Spleen (tissue), 13 donors: ENCODE measurements around the gene BMP3. TPM values are rescaled to one million over a fixed set of nuclear protein-coding genes. Genes with fewer than 3 reads are reported as not detected.

Experiments used
- DNase-seq: peaks from one replicate; pipeline ENCODE4 v3.0.0-alpha.2; 2020
- H3K27ac ChIP-seq, 8 donors: fragments of 200-600 bp; sonication (generic) in 7 of 8; 1 replicate in 4 of 8; 2 replicates in 4 of 8; pipeline versions ENCODE4 v1.5.0 to v1.8.0; 2016 to 2021; ENCODE audit warnings: inconsistent platforms in 4 of 8, mild to moderate bottlenecking in 4 of 8, moderate library complexity in 1 of 8
- H3K27me3 ChIP-seq, 7 donors: fragments of 200-600 bp; sonication (generic) in 6 of 7; replicated peaks in 1 of 7; 1 replicate in 4 of 7; 2 replicates in 3 of 7; pipeline versions ENCODE4 v1.5.0 to v1.8.0; 2016 to 2021; ENCODE audit warnings: inconsistent platforms in 3 of 7, mild to moderate bottlenecking in 1 of 7
- H3K36me3 ChIP-seq, 6 donors: fragments of 200-600 bp; sonication (generic) in 5 of 6; 1 replicate in 4 of 6; 2 replicates in 2 of 6; pipeline versions ENCODE4 v1.5.0 to v1.8.0; 2016 to 2021; ENCODE audit warnings: inconsistent platforms in 2 of 6
- H3K4me1 ChIP-seq, 6 donors: fragments of 200-600 bp; sonication (generic) in 5 of 6; 1 replicate in 3 of 6; 2 replicates in 3 of 6; pipeline versions ENCODE4 v1.5.0 to v1.8.0; 2016 to 2021; ENCODE audit warnings: inconsistent platforms in 3 of 6
- H3K4me3 ChIP-seq, 8 donors: fragments of 200-600 bp; sonication (generic) in 7 of 8; 1 replicate in 4 of 8; 2 replicates in 4 of 8; pipeline versions ENCODE4 v1.5.0 to v1.8.0; 2016 to 2021; ENCODE audit warnings: inconsistent platforms in 4 of 8, mild to moderate bottlenecking in 4 of 8, moderate library complexity in 2 of 8
- H3K9me3 ChIP-seq, 8 donors: fragments of 200-600 bp; sonication (generic) in 7 of 8; 1 replicate in 4 of 8; 2 replicates in 4 of 8; pipeline versions ENCODE4 v1.5.0 to v1.8.0; 2016 to 2021; ENCODE audit warnings: inconsistent platforms in 4 of 8
- CTCF ChIP-seq, 11 experiments: fragments of 200-600 bp in 7 of 11; fragments of 450-650 bp in 4 of 11; sonication (generic) in 4 of 11; IDR thresholded peaks in 8 of 11; conservative IDR thresholded peaks in 3 of 11; 1 replicate in 7 of 11; 2 replicates in 4 of 11; pipeline versions ENCODE4 v1.4.0 to v1.8.0; 2016 to 2021; ENCODE audit warnings: antibody characterized with exemption in 11 of 11, inconsistent platforms in 4 of 11, mild to moderate bottlenecking in 1 of 11
- POLR2A ChIP-seq, 3 donors: fragments of 450-650 bp; IDR thresholded peaks; one replicate each; pipeline ENCODE4 v1.5.1; 2017; ENCODE audit warnings: antibody characterized with exemption in 3 of 3, mild to moderate bottlenecking in 1 of 3
- POLR2AphosphoS5 ChIP-seq, 3 donors: sonication (generic); formaldehyde crosslinking; IDR thresholded peaks; one replicate each; pipeline ENCODE4 v1.5.1; 2017; ENCODE audit warnings: antibody characterized with exemption in 3 of 3
- WGBS, 5 donors: extraction: QIAGEN DNeasy Blood & Tissue Kit in 3 of 5; methylation state at CpG; one replicate each; pipeline versions ENCODE4 v1.1.5 to v1.1.7; 2013 to 2018; 5-methylcytosine and 5-hydroxymethylcytosine counted together
- intact Hi-C: fragments of 100-400 bp; cut with DNase I; formaldehyde crosslinking; loops from one replicate; pipeline ENCODE4 v1.15.0; 2023; ENCODE audit warnings: low total_unique reads
- long read RNA-seq, 2 donors: transcript quantifications; one replicate each; lab custom pipeline, GENCODE V29; 2026
- polyA plus RNA-seq, 3 donors: library from polyadenylated mRNA; stranded (reverse); fragments of 200-250 nt; gene quantifications; one replicate each; pipeline ENCODE4 v1.2.1, GENCODE V29; 2013
- total RNA-seq, 7 donors: library from RNA; depleted of rRNA in 3 of 7; stranded (reverse); fragments of >200 nt in 3 of 7; fragmentation: NEBNext Ultra II Directional in 4 of 7; extraction: Animal tissue kit (Norgen Biotek cat#: 25700) in 4 of 7; gene quantifications; one replicate each; pipeline versions ENCODE4 v1.1.0 to v1.2.1, GENCODE V29; 2016 to 2021
- donor health status: healthy with polysubstance abuse.
- donor health status: DM: no; HTN: no; CAD: no; lungs with moderate emphysema.
- donor health status: DM: no; HTN: no; CAD: no.
- donor health status: Bipolar disorder and iron deficiency.
- donor health status: healthy.
- donor health status: DM: no; HTN: no; CAD: no.
- donor health status: DM: yes; HTN: yes; CAD: no.

BMP3 gene
- under 1 TPM in 5 of 7 donors, not detected in 2; 0.06 to 0.33 (median 0.23) TPM for total RNA-seq
- polyA plus RNA-seq = under 1 TPM in 2 of 3 donors, not detected in 1; 0.10 to 0.27 TPM
- long read RNA-seq, donor 1 = 0 reads
- long read RNA-seq, donor 2 = 0 reads

- intact Hi-C loops = loop anchor here (5.0 kb wide), 1 partner anchor 673 kb away; no protein-coding TSS in a partner anchor
- Histone ChIP-seq H3K4me1 (peaks cover 7 to 23% (median 13%) of the 10 kb centered on the region in 6 donors), H3K4me3 (peak within 1 kb of the TSS in 7 of 8 donors; percentile 24 to 66 (median 37)), H3K27me3 (peaks cover 4 to 80% (median 28%) of the 10 kb centered on the region in 7 donors), H3K36me3 (no peaks in the 10 kb centered on the region), H3K9me3 (no peaks in the 10 kb centered on the region), H3K27ac (no peak within 1 kb of the TSS)
- TF ChIP-seq CTCF (IDR thresholded peaks at IDR 0.05 in 8 of 11, conservative IDR thresholded peaks at IDR 0.05 in 3 of 11) = no peak
- TF ChIP-seq POLR2AphosphoS5 (IDR thresholded peaks at IDR 0.05) = no peak
- TF ChIP-seq POLR2A (IDR thresholded peaks at IDR 0.05) = no peak
- 1 to 6% (median 1%) methylated on average over 41 to 43 of the region's 43 CpGs for WGBS, 5 donors
- DNase-seq = peak; percentile 73
Measured at GRCh38 chr4:81030061-81030980, at the start of gene BMP3. BMP3 (plus strand) TSS chr4:81030708; CDS start chr4:81031285, 577 bp downstream.

GRCh38 chr4:80986011-80986410, 44.5 kb upstream of the BMP3 start:
- Histone ChIP-seq H3K27ac (no peak overlapping the region), H3K36me3 (no peaks in the 10 kb centered on the region), H3K27me3 (no peaks in the 10 kb centered on the region), H3K4me1 (no peaks in the 10 kb centered on the region), H3K9me3 (no peaks in the 10 kb centered on the region), H3K4me3 (no peak overlapping the region)
- TF ChIP-seq POLR2A (IDR thresholded peaks at IDR 0.05) = no peak
- no peak for TF ChIP-seq CTCF (IDR thresholded peaks at IDR 0.05 in 8 of 11, conservative IDR thresholded peaks at IDR 0.05 in 3 of 11)
- no peak for TF ChIP-seq POLR2AphosphoS5 (IDR thresholded peaks at IDR 0.05)
- intact Hi-C loops = loop anchor here (5.0 kb wide), 1 partner anchor 619 kb away; no protein-coding TSS in a partner anchor
- DNase-seq = no peak

GRCh38 chr4:80989921-80990544, 40.5 kb upstream of the BMP3 start:
- no peaks in the 10 kb centered on the region for H3K27me3 ChIP-seq
- intact Hi-C loops = loop anchor here (5.0 kb wide), 1 partner anchor 623 kb away; no protein-coding TSS in a partner anchor
- H3K4me3 ChIP-seq = no peak overlapping the region
- DNase-seq = no peak
- 2 to 12% (median 8%) methylated on average over 2 of the region's 2 CpGs for WGBS, 5 donors
- no peaks in the 10 kb centered on the region for H3K9me3 ChIP-seq
- no peak overlapping the region for H3K27ac ChIP-seq
- TF ChIP-seq POLR2A (IDR thresholded peaks at IDR 0.05) (no peak), CTCF (IDR thresholded peaks at IDR 0.05 in 8 of 11, conservative IDR thresholded peaks at IDR 0.05 in 3 of 11) (peak in 9 of 11 experiments; percentile 21 to 72 (median 65))
- H3K36me3 ChIP-seq = no peaks in the 10 kb centered on the region
- H3K4me1 ChIP-seq = no peaks in the 10 kb centered on the region

- TF ChIP-seq CTCF (IDR thresholded peaks at IDR 0.05 in 8 of 11, conservative IDR thresholded peaks at IDR 0.05 in 3 of 11) (no peak), POLR2A (IDR thresholded peaks at IDR 0.05) (no peak)
- Histone ChIP-seq H3K27me3 (no peaks in the 10 kb centered on the region), H3K4me3 (no peak overlapping the region), H3K4me1 (no peaks in the 10 kb centered on the region), H3K36me3 (no peaks in the 10 kb centered on the region), H3K9me3 (no peaks in the 10 kb centered on the region), H3K27ac (no peak overlapping the region)
- no peak for DNase-seq
- 42 to 49% (median 45%) methylated on average over 2 of the region's 2 CpGs for WGBS, 5 donors
- intact Hi-C loops = no loop called here
Measured at GRCh38 chr4:80990851-80991250, 39.7 kb upstream of the BMP3 start.
